GM12801 (cell line): ENCODE measurements around the gene SMARCA2.

Experiments used
- CTCF ChIP-seq: IDR thresholded peaks from one replicate; pipeline ENCODE4 v1.5.1; 2011; ENCODE audit warnings: control low read depth; ENCODE audit not compliant: insufficient read length; ENCODE audit errors: extremely low read depth

Gene SMARCA2

GRCh38 chr9:2043881-2044462 lies 28.8 kb downstream of the SMARCA2 start:
- TF ChIP-seq CTCF, result no peak

DNA sequence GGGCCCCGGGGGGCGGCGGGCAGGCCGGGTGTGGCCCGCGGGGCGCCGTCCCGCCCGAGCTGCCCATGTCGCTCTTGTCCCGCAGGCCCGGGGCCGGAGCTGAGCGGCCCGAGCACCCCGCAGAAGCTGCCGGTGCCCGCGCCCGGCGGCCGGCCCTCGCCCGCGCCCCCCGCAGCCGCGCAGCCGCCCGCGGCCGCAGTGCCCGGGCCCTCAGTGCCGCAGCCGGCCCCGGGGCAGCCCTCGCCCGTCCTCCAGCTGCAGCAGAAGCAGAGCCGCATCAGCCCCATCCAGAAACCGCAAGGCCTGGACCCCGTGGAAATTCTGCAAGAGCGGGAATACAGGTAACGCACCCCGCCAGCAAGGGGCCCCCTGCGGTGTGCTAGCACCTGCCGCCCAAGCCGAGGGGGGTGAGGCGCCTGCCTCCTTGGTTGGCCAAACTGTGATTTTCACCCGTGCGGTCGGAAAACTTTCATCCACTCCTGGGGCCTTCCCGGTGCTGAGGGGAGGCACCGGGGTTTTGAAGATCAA lies 32.1 kb downstream of the SMARCA2 start:
- TF ChIP-seq CTCF, result no peak

DNA sequence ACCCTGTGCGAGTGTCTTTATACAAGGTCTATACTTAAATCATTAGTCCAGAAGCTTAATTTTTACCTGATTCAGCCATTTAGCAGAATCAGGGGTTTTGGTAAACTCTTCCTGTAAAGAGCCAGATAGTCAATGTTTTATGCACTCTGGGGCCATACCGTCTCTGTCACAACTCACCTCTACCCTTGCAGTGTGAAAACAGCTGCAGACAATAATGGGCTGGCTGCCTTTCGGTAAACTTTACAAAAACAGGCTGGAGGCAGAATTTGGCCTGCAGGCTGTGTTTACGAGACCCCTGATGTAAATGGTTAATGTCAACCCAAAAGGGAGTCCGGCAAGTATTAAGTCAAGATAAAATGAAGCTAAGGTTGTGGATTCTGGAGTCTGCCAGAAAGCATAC lies 32.8 kb downstream of the SMARCA2 start:
- no peak for TF ChIP-seq CTCF

DNA sequence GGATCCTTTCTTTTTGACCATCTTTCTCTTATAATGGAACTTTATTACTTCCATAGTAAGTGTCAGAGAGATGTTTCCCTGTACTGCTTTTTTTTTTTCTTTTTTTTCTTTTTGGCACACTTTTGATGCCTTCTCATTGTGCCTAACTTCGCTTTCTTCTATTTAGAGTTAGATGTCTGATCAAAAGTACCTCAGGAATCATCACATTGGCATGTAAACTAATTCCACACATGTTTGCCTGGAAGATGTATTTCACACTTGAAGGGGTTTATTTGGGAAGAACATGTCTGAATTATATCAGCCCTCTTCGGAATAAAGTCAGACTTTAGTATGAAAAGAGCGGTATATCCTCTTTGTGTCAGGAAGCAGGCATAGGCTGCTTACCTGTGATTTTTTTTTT lies 35.1 kb downstream of the SMARCA2 start:
- TF ChIP-seq CTCF, result no peak

GRCh38 chr9:2053883-2054845 lies 39.0 kb downstream of the SMARCA2 start:
- no peak for TF ChIP-seq CTCF

DNA sequence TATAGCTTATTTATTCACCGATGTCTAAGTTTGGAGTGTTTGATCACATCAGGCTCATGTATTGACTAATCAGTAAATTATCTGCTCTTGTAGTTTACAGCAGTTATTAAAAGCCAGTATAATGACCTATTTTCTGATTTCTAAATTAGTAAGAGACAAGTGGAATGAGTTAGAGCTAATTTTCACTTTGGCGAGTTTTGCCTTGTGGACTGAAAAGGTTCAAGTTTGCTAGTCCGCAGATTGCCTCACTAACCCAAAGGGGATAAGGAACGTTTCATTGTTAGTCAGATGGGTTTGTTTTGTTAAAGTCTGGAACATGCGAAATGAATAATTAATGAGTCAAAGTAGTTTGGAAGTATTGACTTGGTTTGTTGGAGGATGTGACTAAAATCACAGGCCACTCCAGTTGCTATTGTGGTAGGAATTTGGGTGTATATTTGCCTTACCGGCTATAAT lies 40.1 kb downstream of the SMARCA2 start:
- no peak for TF ChIP-seq CTCF

GRCh38 chr9:2059274-2059929 lies 44.3 kb downstream of the SMARCA2 start:
- TF ChIP-seq CTCF, result no peak
